Ovary (tissue), 3 donors: ENCODE measurements around the gene CPD.

Source experiments
- EP300 ChIP-seq: sonication (generic); formaldehyde crosslinking; IDR thresholded peaks from one replicate; pipeline ENCODE4 v1.6.1; 2017; ENCODE audit warnings: antibody characterized with exemption
- TF ChIP-seq, protein P1 (sequence below), 3 donors: fragments of 450-650 bp in 2 of 3; fragments of 200-600 bp in 1 of 3; IDR thresholded peaks; one replicate each; pipeline versions ENCODE4 v1.5.1 to v1.8.0; 2016 to 2022; ENCODE audit warnings: antibody characterized with exemption in 3 of 3, mild to moderate bottlenecking in 1 of 3
- donor health status: DM: no; HTN: no; CAD: no.

- TF ChIP-seq, protein P1, sequence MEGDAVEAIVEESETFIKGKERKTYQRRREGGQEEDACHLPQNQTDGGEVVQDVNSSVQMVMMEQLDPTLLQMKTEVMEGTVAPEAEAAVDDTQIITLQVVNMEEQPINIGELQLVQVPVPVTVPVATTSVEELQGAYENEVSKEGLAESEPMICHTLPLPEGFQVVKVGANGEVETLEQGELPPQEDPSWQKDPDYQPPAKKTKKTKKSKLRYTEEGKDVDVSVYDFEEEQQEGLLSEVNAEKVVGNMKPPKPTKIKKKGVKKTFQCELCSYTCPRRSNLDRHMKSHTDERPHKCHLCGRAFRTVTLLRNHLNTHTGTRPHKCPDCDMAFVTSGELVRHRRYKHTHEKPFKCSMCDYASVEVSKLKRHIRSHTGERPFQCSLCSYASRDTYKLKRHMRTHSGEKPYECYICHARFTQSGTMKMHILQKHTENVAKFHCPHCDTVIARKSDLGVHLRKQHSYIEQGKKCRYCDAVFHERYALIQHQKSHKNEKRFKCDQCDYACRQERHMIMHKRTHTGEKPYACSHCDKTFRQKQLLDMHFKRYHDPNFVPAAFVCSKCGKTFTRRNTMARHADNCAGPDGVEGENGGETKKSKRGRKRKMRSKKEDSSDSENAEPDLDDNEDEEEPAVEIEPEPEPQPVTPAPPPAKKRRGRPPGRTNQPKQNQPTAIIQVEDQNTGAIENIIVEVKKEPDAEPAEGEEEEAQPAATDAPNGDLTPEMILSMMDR (IDR thresholded peaks at IDR 0.05), result no peak
- TF ChIP-seq EP300, result no peak
Measured at GRCh38 chr17:30344283-30345088, 34.2 kb upstream of the CPD start.
